ENCODE results near the gene ANKRD63.
A peak's percentile ranks its signal among the peaks of the same experiment; 100 is the strongest.

ANKRD63 gene

DNA sequence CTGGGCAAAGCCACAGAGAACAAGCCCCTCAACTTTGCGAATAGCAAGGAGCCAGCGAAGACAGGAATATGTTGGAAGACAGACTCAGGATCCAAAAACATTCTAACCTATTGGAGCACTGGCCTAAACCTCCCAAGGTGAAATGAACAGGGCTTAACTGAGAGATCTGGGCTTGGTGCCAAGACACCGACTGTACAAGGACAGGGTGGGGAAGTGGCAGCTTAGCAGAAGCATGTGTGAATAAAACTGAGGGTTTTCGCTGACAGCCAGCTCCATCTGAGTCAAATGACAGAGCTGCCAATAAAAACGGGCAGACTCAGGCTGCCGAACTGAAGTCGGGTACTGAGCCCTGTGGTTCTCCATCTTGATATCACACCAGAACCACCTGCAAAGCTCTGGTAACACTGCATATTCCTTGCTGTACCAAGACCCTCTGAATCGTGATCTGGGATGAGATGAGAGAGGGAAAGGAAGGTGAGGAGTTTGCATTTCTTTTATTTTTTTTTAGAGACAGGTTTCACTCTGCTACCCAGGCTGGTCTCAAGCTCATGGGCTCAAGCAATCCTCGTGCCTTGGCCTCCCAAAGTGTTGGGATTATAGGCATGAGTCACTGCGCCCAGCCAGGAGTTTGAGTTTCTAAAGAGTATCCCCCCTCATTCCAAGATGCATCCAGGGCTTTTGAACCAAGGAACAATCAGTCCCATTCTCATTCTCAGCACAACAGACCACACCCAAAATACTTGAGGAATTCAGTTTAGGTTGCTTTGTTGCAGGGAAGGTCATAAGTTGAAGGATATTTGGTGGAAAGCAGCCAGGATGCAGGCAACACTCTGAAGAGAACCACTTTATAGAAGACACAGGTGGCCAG lies 30.9 kb upstream of the ANKRD63 start:
- H3K27me3 ChIP-seq (ENCODE audit: control insufficient read depth in 1 of 2, insufficient read depth in 2 of 2, low read length in 2 of 2): peaks cover 6 to 14% of the 10 kb centered on the region in 2 donors
- H3K4me3 ChIP-seq (ENCODE audit: low read depth in 1 of 2, low read length in 2 of 2): no peak overlapping the region
- no peaks in the 10 kb centered on the region for H3K9me3 ChIP-seq (ENCODE audit: control insufficient read depth in 1 of 2, low read length in 2 of 2)
- H3K9ac ChIP-seq (ENCODE audit: low read depth in 1 of 2, low read length in 2 of 2): no peak overlapping the region
- no peaks in the 10 kb centered on the region for H3K36me3 ChIP-seq (ENCODE audit: control insufficient read depth in 1 of 2, insufficient read depth in 2 of 2, low read length in 2 of 2)
- H3K27ac ChIP-seq (ENCODE audit: low read depth, low read length): no peak overlapping the region
- peaks cover 0 to 4% of the 10 kb centered on the region in 2 donors for H3K4me1 ChIP-seq (ENCODE audit: control insufficient read depth in 1 of 2, insufficient read depth in 2 of 2, low read length in 2 of 2)

DNA sequence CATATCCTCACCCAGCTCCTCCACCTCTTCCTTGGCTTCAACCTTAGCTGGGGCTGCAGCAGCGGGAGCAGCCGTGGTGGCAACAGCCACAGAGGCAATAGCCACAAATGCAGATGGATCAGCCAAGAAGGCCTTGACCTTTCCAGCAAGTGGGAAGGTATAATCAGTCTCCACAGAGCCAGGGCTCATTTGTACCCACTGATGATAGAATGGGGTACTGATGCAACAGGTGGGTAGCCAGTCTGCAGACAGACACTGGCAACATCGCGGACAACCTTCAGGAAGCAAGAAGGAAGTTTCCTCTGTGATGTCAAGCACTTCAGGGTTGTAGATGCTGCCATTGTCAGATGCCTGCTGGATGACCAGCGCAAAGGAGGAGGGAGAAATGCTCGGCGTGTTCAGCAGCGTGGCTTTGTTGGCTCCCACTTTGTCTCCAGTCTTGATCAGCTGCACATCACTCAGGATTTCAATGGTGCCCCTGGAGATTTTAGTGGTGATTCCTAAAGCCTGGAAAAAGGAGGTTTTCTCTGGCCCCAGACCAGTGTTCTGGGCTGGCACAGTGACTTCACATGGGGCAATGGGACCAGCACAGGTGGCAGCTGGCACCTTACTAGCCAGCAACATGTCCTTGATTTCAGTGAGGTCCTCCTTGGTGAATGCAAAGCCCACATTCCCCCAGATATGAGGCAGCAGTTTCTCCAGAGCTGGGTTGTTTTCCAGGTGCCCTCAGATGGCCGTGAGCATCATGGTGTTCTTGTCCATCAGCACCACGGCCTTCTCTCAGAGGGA lies 29.7 kb upstream of the ANKRD63 start:
- no peak overlapping the region for H3K9ac ChIP-seq (ENCODE audit: low read depth in 1 of 2, low read length in 2 of 2)
- peaks cover 0 to 6% of the 10 kb centered on the region in 2 donors for H3K4me1 ChIP-seq (ENCODE audit: control insufficient read depth in 1 of 2, insufficient read depth in 2 of 2, low read length in 2 of 2)
- H3K27me3 ChIP-seq (ENCODE audit: control insufficient read depth in 1 of 2, insufficient read depth in 2 of 2, low read length in 2 of 2): peaks cover 6 to 14% of the 10 kb centered on the region in 2 donors
- no peak overlapping the region for H3K27ac ChIP-seq (ENCODE audit: low read depth, low read length)
- H3K9me3 ChIP-seq (ENCODE audit: control insufficient read depth in 1 of 2, low read length in 2 of 2): no peaks in the 10 kb centered on the region
- H3K36me3 ChIP-seq (ENCODE audit: control insufficient read depth in 1 of 2, insufficient read depth in 2 of 2, low read length in 2 of 2): no peaks in the 10 kb centered on the region
- H3K4me3 ChIP-seq (ENCODE audit: low read depth in 1 of 2, low read length in 2 of 2): no peak overlapping the region

DNA sequence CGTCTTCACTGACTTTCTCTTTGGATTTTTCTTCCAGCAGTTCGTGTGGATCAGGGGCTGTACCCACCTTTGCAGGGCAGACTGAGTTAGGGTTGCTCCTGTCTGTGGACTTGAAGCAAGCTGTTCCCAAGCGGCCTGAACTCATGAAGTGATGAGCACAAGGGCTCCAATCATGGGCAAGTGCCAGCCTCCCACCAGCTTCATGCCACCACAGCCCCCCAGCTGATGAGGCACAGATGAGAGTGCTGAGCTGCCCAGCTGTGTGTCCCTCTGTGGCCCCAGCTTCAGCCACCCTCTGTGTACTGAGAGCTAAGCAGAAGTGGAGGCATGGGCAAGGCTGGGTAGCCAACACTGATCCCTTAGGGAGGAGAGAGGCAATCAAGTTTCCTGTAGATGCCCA lies 28.1 kb upstream of the ANKRD63 start:
- Histone ChIP-seq H3K4me1 (ENCODE audit: control insufficient read depth in 1 of 2, insufficient read depth in 2 of 2, low read length in 2 of 2) (peaks cover 0 to 12% of the 10 kb centered on the region in 2 donors), H3K36me3 (ENCODE audit: control insufficient read depth in 1 of 2, insufficient read depth in 2 of 2, low read length in 2 of 2) (no peaks in the 10 kb centered on the region), H3K4me3 (ENCODE audit: low read depth in 1 of 2, low read length in 2 of 2) (no peak overlapping the region), H3K9ac (ENCODE audit: low read depth in 1 of 2, low read length in 2 of 2) (no peak overlapping the region), H3K27me3 (ENCODE audit: control insufficient read depth in 1 of 2, insufficient read depth in 2 of 2, low read length in 2 of 2) (peaks cover 2 to 14% of the 10 kb centered on the region in 2 donors), H3K9me3 (ENCODE audit: control insufficient read depth in 1 of 2, low read length in 2 of 2) (no peaks in the 10 kb centered on the region), H3K27ac (ENCODE audit: low read depth, low read length) (no peak overlapping the region)

DNA sequence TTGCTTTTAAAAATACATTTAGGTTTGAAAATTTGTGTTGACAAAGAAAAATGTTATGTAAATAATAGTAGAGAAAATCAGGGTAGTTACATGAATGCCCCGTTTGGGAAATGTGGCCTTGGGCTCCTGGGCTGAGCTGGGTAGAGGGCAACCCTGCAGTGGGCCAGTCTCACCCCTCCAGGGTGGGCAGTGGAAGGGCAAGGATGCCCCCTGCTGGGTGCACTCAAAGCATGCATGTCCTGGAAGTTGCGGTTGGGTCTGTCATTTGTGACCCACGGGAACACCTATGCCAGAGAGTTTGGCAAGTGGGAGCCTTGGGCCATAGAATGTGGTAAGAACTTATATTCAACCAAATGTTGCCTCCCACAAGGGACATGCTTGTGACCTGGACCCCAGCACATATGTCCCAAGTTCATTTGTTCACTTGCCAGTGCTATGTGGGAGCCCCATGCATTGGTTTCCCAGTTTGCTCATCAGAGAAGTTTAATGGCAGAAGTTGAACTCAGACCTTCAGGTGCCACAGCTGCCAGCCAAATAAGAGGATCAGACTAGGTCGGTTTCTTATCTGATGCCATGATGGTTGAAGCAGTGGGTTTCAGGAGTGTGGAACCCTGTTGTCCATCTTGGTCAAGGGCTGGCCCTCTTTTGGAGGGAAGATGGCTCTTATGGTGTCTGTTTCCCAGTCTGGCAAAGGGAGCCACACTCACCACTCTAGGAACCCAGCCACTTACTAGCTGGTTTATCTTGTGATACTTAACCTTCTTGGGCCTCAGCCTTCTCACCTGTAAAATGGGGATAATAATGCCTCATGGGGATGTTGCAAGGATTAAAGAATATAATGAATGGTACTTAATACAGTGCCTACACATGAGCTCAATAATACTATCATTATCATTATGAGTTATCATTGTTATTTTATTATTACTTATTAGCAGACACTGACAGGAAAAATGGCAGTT lies 27.4 kb upstream of the ANKRD63 start:
- Histone ChIP-seq H3K27ac (ENCODE audit: low read depth, low read length) (no peak overlapping the region), H3K27me3 (ENCODE audit: control insufficient read depth in 1 of 2, insufficient read depth in 2 of 2, low read length in 2 of 2) (peaks cover 0 to 9% of the 10 kb centered on the region in 2 donors), H3K4me3 (ENCODE audit: low read depth in 1 of 2, low read length in 2 of 2) (no peak overlapping the region), H3K4me1 (ENCODE audit: control insufficient read depth in 1 of 2, insufficient read depth in 2 of 2, low read length in 2 of 2) (peaks cover 0 to 17% of the 10 kb centered on the region in 2 donors), H3K9me3 (ENCODE audit: control insufficient read depth in 1 of 2, low read length in 2 of 2) (no peaks in the 10 kb centered on the region), H3K9ac (ENCODE audit: low read depth in 1 of 2, low read length in 2 of 2) (no peak overlapping the region), H3K36me3 (ENCODE audit: control insufficient read depth in 1 of 2, insufficient read depth in 2 of 2, low read length in 2 of 2) (no peaks in the 10 kb centered on the region)

DNA sequence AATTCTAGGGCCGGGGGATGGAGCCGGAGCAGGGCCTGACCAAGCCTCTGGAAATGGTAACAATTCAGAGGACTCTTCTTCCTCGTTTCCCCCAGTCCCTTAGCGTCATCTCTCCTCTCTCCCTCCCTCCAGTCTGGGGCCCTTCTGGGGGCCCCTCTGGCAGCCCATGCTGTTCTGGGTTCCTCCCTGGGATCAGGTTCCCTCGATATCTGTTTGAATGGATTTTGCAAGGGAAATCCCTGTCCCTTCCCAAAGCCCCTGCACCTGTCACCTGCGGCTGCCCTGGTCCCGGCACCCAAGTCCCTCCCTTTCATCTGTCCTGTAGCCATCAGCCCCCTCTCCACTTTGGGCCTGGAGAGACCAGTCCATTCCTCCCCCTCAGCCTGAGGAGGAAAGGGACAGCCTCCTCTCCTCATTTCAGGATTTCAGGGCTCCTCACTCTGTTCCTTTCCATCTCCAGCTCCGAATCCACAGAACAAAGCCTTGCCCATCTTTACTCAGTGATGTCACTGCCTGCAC lies 26.5 kb upstream of the ANKRD63 start:
- Histone ChIP-seq H3K9me3 (ENCODE audit: control insufficient read depth in 1 of 2, low read length in 2 of 2) (no peaks in the 10 kb centered on the region), H3K27ac (ENCODE audit: low read depth, low read length) (no peak overlapping the region), H3K4me1 (ENCODE audit: control insufficient read depth in 1 of 2, insufficient read depth in 2 of 2, low read length in 2 of 2) (peaks cover 0 to 17% of the 10 kb centered on the region in 2 donors), H3K9ac (ENCODE audit: low read depth in 1 of 2, low read length in 2 of 2) (no peak overlapping the region), H3K4me3 (ENCODE audit: low read depth in 1 of 2, low read length in 2 of 2) (no peak overlapping the region), H3K36me3 (ENCODE audit: control insufficient read depth in 1 of 2, insufficient read depth in 2 of 2, low read length in 2 of 2) (no peaks in the 10 kb centered on the region), H3K27me3 (ENCODE audit: control insufficient read depth in 1 of 2, insufficient read depth in 2 of 2, low read length in 2 of 2) (peaks cover 0 to 4% of the 10 kb centered on the region in 2 donors)

DNA sequence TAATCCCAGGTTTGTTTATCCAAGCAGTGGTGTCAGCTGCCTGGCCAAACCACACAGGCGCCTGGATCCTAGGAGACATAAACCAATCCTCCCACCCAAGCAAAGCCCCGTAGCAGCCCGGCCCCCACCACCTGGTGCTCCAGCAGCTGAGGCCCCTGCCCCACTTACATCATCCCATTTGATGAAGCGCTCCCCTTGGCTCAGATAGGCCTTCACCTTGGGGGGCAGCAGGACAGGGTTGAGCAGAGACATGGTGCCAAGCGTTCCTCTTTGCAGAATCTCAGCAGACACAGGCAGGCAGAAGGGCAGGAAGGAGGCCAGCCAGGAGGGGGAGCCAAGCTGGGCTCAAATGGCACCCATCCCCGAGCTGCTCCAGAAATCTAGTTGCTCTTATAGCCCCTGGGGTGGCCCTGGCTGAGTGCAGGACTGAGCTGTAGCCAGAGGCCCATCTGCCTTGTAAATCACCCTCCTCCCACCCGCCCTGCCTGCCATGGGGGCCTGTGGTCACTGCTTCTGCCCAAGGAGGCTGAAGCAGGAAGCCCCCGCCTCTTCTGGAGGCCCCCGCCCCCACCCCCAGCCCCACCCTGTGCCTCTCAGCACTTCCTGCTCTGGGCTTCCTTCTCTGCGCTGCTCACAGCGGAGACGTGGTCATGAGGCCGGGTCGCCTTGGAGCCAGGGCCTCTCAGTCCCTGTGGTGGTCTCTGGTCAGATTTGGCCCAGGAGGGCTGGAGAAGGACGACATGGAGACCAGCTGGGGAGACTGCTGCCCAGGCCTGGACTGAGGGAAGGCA lies 24.8 kb upstream of the ANKRD63 start, which contains the start of gene PLCB2:
TSS of gene PLCB2 (minus strand) at position 515 of the 791 bp plus-strand sequence. CDS start at position 252, 263 bp downstream.
- Histone ChIP-seq H3K27ac (ENCODE audit: low read depth, low read length) (peak within 1 kb of the TSS; percentile 67), H3K4me1 (ENCODE audit: control insufficient read depth in 1 of 2, insufficient read depth in 2 of 2, low read length in 2 of 2) (peaks cover 0 to 17% of the 10 kb centered on the region in 2 donors), H3K9ac (ENCODE audit: low read depth in 1 of 2, low read length in 2 of 2) (peak within 1 kb of the TSS; percentile 48 to 66), H3K27me3 (ENCODE audit: control insufficient read depth in 1 of 2, insufficient read depth in 2 of 2, low read length in 2 of 2) (peaks cover 0 to 4% of the 10 kb centered on the region in 2 donors), H3K4me3 (ENCODE audit: low read depth in 1 of 2, low read length in 2 of 2) (peak within 1 kb of the TSS; percentile 61 to 72), H3K9me3 (ENCODE audit: control insufficient read depth in 1 of 2, low read length in 2 of 2) (no peaks in the 10 kb centered on the region), H3K36me3 (ENCODE audit: control insufficient read depth in 1 of 2, insufficient read depth in 2 of 2, low read length in 2 of 2) (peaks cover 0 to 1% of the 10 kb centered on the region in 2 donors)

DNA sequence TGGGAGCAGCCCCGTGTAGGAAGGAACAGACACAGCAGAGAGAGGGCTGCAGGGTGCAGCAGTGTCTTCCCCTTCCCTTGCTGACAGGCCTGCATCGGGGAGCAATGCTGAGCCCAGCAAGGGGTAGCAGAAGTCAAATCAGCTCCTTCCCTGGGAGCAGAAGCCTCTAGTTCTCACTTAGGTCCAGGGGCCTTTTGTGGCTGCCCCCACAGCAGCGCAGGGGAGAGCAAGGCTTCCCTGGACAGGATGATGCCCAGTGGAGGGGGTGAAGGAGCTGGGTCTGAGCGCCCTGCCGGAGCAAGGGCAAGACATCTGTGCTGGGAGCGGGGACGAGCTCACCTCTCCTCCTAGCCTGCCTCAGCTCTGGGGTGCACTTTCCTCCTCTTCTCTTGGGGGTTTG lies 24.0 kb upstream of the ANKRD63 start:
- H3K27me3 ChIP-seq (ENCODE audit: control insufficient read depth in 1 of 2, insufficient read depth in 2 of 2, low read length in 2 of 2): peaks cover 0 to 4% of the 10 kb centered on the region in 2 donors
- H3K4me3 ChIP-seq (ENCODE audit: low read depth in 1 of 2, low read length in 2 of 2): peak overlapping the region; percentile 53 to 57
- peak overlapping the region in 1 of 2 donors; percentile 47 for H3K9ac ChIP-seq (ENCODE audit: low read depth in 1 of 2, low read length in 2 of 2)
- H3K9me3 ChIP-seq (ENCODE audit: control insufficient read depth in 1 of 2, low read length in 2 of 2): no peaks in the 10 kb centered on the region
- H3K4me1 ChIP-seq (ENCODE audit: control insufficient read depth in 1 of 2, insufficient read depth in 2 of 2, low read length in 2 of 2): peaks cover 0 to 17% of the 10 kb centered on the region in 2 donors
- peaks cover 0 to 6% of the 10 kb centered on the region in 2 donors for H3K36me3 ChIP-seq (ENCODE audit: control insufficient read depth in 1 of 2, insufficient read depth in 2 of 2, low read length in 2 of 2)
- no peak overlapping the region for H3K27ac ChIP-seq (ENCODE audit: low read depth, low read length)

DNA sequence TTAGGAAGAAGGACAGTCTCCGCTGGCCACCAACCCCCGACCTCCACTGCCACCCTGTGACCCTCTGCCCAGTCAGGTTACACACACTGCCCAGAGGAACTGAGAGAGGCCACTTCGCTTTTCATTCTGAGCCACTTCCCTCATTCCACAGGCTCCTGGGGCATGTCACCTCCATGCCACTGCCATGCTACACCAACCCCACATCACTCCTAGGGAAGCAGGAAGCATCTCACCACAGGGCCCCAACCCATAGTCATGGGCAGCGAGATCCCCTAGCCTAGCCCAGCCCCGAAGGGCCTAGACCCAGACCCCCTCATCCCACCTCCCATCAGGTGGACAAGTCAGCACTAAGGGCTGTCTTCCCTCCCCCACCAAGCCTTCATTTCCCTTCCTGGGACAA lies 23.5 kb upstream of the ANKRD63 start:
- H3K27ac ChIP-seq (ENCODE audit: low read depth, low read length): no peak overlapping the region
- peak overlapping the region in 1 of 2 donors; percentile 47 for H3K9ac ChIP-seq (ENCODE audit: low read depth in 1 of 2, low read length in 2 of 2)
- peaks cover 0 to 17% of the 10 kb centered on the region in 2 donors for H3K4me1 ChIP-seq (ENCODE audit: control insufficient read depth in 1 of 2, insufficient read depth in 2 of 2, low read length in 2 of 2)
- peak overlapping the region; percentile 53 to 57 for H3K4me3 ChIP-seq (ENCODE audit: low read depth in 1 of 2, low read length in 2 of 2)
- H3K27me3 ChIP-seq (ENCODE audit: control insufficient read depth in 1 of 2, insufficient read depth in 2 of 2, low read length in 2 of 2): peaks cover 0 to 4% of the 10 kb centered on the region in 2 donors
- peaks cover 0 to 6% of the 10 kb centered on the region in 2 donors for H3K36me3 ChIP-seq (ENCODE audit: control insufficient read depth in 1 of 2, insufficient read depth in 2 of 2, low read length in 2 of 2)
- no peaks in the 10 kb centered on the region for H3K9me3 ChIP-seq (ENCODE audit: control insufficient read depth in 1 of 2, low read length in 2 of 2)

DNA sequence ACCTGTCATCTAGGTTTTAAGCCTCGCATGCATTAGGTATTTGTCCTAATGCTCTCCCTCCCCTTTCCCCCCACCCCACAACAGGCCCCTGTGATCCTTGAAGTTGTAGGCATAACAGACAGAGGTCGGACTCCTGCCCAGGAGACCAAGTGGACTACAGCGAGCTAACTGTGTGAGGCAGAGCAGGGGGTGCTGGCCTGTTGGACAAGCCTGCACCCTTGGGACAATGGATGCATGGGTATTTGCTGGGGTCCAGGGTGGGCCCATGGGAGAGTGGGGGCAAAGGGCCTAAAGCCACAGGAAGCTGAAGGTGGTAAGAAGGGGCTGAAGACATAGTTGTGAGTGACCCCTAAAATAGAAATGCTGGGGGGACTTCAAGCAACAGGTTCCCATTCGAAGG lies 22.4 kb upstream of the ANKRD63 start:
- H3K4me1 ChIP-seq (ENCODE audit: control insufficient read depth in 1 of 2, insufficient read depth in 2 of 2, low read length in 2 of 2): peaks cover 0 to 17% of the 10 kb centered on the region in 2 donors
- no peak overlapping the region for H3K27ac ChIP-seq (ENCODE audit: low read depth, low read length)

More for the DNA sequence above, 22.4 kb upstream of the ANKRD63 start:
- Histone ChIP-seq H3K27me3 (ENCODE audit: control insufficient read depth in 1 of 2, insufficient read depth in 2 of 2, low read length in 2 of 2) (no peaks in the 10 kb centered on the region), H3K9ac (ENCODE audit: low read depth in 1 of 2, low read length in 2 of 2) (no peak overlapping the region), H3K36me3 (ENCODE audit: control insufficient read depth in 1 of 2, insufficient read depth in 2 of 2, low read length in 2 of 2) (peaks cover 0 to 6% of the 10 kb centered on the region in 2 donors), H3K9me3 (ENCODE audit: control insufficient read depth in 1 of 2, low read length in 2 of 2) (no peaks in the 10 kb centered on the region), H3K4me3 (ENCODE audit: low read depth in 1 of 2, low read length in 2 of 2) (no peak overlapping the region)

Measured in duodenal mucosa (tissue), 2 donors.